Stimulated activated CD4-positive, alpha-beta T cell treated with anti-CD3 and anti-CD28 coated beads, Interleukin-15, amount 100 ng/mL, for 24 hours (primary cell): ENCODE data around the gene CLK2.
"Not testable (repeated sequence)": the region's sequence is repeated elsewhere in the genome, so short reads cannot be mapped to it uniquely, and the experiment has no call there.

Experiments used
- DNase-seq: peaks from one replicate; pipeline ENCODE4 v3.0.0-alpha.2; 2020

CLK2 gene

GRCh38 chr1:155263067-155263466 is 10.2 kb downstream of the CLK2 start:
- no peak for DNase-seq

GRCh38 chr1:155261852-155262673 is 11.2 kb downstream of the CLK2 start, which contains the start of gene SCAMP3:
Gene SCAMP3, minus strand, starts transcription at chr1:155262360. Its CDS starts 209 bp downstream, at chr1:155262151.
- peak; percentile 93 for DNase-seq

- peak; percentile 32 for DNase-seq
These were observed 11.8 kb downstream of the CLK2 start for GRCh38 chr1:155261493-155261851.

GRCh38 chr1:155260276-155260675 is 13.0 kb downstream of the CLK2 start:
- DNase-seq = no peak

GRCh38 chr1:155256058-155256852 is 17.0 kb downstream of the CLK2 start:
- no peak for DNase-seq

GRCh38 chr1:155255243-155256007 is 17.9 kb downstream of the CLK2 start, which contains the start of gene ENTREP3:
Gene ENTREP3, minus strand, starts transcription at chr1:155255483. Its CDS starts 606 bp downstream, at chr1:155254877.
- DNase-seq = peak; percentile 89

GRCh38 chr1:155254714-155255242 is 18.5 kb downstream of the CLK2 start:
- peak; percentile 24 for DNase-seq

- DNase-seq = no peak
These were observed 19.0 kb downstream of the CLK2 start for GRCh38 chr1:155254228-155254713.

- DNase-seq = no peak
These were observed 19.5 kb downstream of the CLK2 start for GRCh38 chr1:155253797-155254196.

- no peak for DNase-seq
These were observed 20.1 kb downstream of the CLK2 start for GRCh38 chr1:155253208-155253607.

GRCh38 chr1:155251566-155251965 is 21.7 kb downstream of the CLK2 start:
- DNase-seq = no peak

GRCh38 chr1:155250633-155251449 is 22.5 kb downstream of the CLK2 start:
- peak; percentile 98 for DNase-seq

- no peak for DNase-seq
These were observed 23.1 kb downstream of the CLK2 start for GRCh38 chr1:155250246-155250632.

- DNase-seq = no peak
These were observed 25.4 kb downstream of the CLK2 start for GRCh38 chr1:155247667-155248553.

- not testable (repeated sequence) for DNase-seq
These were observed 26.5 kb downstream of the CLK2 start for GRCh38 chr1:155246796-155247195.

GRCh38 chr1:155245163-155245524 is 28.2 kb downstream of the CLK2 start:
- no peak for DNase-seq

- peak; percentile 98 for DNase-seq
These were observed 28.7 kb downstream of the CLK2 start for GRCh38 chr1:155244368-155245162.

GRCh38 chr1:155242805-155243358 is 30.4 kb downstream of the CLK2 start:
- no peak for DNase-seq

GRCh38 chr1:155241841-155242264 is 31.5 kb downstream of the CLK2 start:
- DNase-seq = no peak
